Neural cell (in vitro differentiated cells): ENCODE measurements around the gene PLD5.
A peak's percentile ranks its signal among the peaks of the same experiment; 100 is the strongest.

Experiments used
- CTCF ChIP-seq: fragments of 450-650 bp; IDR thresholded peaks from 2 replicates; pipeline ENCODE4 v1.5.1; 2014; ENCODE audit warnings: antibody characterized with exemption, mild to moderate bottlenecking, moderate library complexity; ENCODE audit not compliant: poor library complexity, severe bottlenecking
- EP300 ChIP-seq: fragments of 450-650 bp; conservative IDR thresholded peaks from 2 replicates; pipeline ENCODE4 v1.6.1; 2014; ENCODE audit warnings: antibody characterized with exemption, mild to moderate bottlenecking, moderate library complexity; ENCODE audit not compliant: poor library complexity, severe bottlenecking
- EZH2 ChIP-seq: fragments of 200-600, 300-800 bp; shearing (Covaris generic), sonication (generic); IDR thresholded peaks from 2 replicates; pipeline ENCODE4 v1.6.1; 2014; ENCODE audit warnings: antibody characterized with exemption, low read length, borderline replicate concordance, mild to moderate bottlenecking; ENCODE audit not compliant: insufficient read depth, poor library complexity, severe bottlenecking
- POLR2AphosphoS5 ChIP-seq: IDR thresholded peaks from 2 replicates; pipeline ENCODE4 v1.6.1; 2012
- REST ChIP-seq: IDR thresholded peaks from 2 replicates; pipeline ENCODE4 v1.6.1; 2012; ENCODE audit warnings: borderline replicate concordance

GRCh38 chr1:242401937-242402336 is 122.6 kb downstream of the PLD5 start:
- TF ChIP-seq CTCF (no peak), POLR2AphosphoS5 (peak; percentile 55), REST (no peak), EZH2 (no peak), EP300 (no peak)
